Measurements from ENCODE around the gene LNX2.

DNA sequence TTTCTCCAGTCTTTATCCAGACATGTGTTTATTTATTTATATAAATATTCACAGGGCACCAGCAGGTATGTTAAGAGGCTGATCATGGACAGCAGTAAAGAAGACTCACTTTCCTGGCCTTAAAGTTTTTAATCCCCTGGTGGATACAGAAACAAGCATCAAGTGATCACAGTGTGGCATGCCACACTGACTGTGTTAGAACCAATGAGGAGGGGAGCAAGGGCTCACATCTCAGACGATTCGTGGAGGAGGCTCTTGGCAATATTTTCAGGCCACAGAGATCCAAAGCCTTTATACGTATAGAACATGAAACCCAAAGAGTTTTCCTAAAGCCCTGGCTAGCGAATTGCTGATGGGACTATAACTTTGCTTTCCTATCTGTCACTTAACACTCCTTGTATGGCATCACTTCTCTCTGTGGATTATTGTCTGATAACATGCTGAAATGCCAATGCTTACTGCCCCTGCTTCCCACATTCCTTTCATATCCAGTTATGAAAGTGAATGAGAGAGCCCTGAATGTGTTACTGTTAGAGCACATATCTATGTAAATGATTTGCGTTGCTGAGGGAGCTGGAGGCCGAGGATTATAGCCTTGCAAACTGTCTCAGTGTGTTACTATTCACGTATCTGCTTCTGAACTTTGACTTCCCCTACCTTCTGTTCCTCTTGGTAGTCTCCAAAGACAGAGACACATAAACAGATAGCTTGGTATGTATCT is 39.0 kb upstream of the LNX2 start:
- TF ChIP-seq, protein P1, sequence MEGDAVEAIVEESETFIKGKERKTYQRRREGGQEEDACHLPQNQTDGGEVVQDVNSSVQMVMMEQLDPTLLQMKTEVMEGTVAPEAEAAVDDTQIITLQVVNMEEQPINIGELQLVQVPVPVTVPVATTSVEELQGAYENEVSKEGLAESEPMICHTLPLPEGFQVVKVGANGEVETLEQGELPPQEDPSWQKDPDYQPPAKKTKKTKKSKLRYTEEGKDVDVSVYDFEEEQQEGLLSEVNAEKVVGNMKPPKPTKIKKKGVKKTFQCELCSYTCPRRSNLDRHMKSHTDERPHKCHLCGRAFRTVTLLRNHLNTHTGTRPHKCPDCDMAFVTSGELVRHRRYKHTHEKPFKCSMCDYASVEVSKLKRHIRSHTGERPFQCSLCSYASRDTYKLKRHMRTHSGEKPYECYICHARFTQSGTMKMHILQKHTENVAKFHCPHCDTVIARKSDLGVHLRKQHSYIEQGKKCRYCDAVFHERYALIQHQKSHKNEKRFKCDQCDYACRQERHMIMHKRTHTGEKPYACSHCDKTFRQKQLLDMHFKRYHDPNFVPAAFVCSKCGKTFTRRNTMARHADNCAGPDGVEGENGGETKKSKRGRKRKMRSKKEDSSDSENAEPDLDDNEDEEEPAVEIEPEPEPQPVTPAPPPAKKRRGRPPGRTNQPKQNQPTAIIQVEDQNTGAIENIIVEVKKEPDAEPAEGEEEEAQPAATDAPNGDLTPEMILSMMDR (IDR thresholded peaks at IDR 0.05; ENCODE audit: low read length), result no peak
- no peak for TF ChIP-seq EZH2 (IDR thresholded peaks at IDR 0.05; ENCODE audit: borderline replicate concordance, low read length)
